DMS 273 (cell line): Measurements from ENCODE around the gene C6orf132.
"Not testable (repeated sequence)": the region's sequence is repeated elsewhere in the genome, so short reads cannot be mapped to it uniquely, and the experiment has no call there.

Source experiments
- DNase-seq: peaks from one replicate; lab custom pipeline; 2025; ENCODE audit not compliant: unreplicated experiment; lab: John Stamatoyannopoulos, UW

C6orf132 gene

GRCh38 chr6:42163981-42164380, 21.6 kb upstream of the C6orf132 start:
- no peak for DNase-seq

- DNase-seq = no peak
Measured at GRCh38 chr6:42162812-42163211, 20.4 kb upstream of the C6orf132 start.

GRCh38 chr6:42162384-42162783, 20.0 kb upstream of the C6orf132 start:
- no peak for DNase-seq

GRCh38 chr6:42159431-42160024, 17.1 kb upstream of the C6orf132 start:
- DNase-seq = no peak

GRCh38 chr6:42158631-42159030, 16.2 kb upstream of the C6orf132 start:
- no peak for DNase-seq

- DNase-seq = no peak
Measured at GRCh38 chr6:42158011-42158410, 15.6 kb upstream of the C6orf132 start.

GRCh38 chr6:42156638-42157037, 14.2 kb upstream of the C6orf132 start:
- no peak for DNase-seq

- no peak for DNase-seq
Measured at GRCh38 chr6:42155293-42155692, 12.9 kb upstream of the C6orf132 start.

- DNase-seq = peak; percentile 55
Measured at GRCh38 chr6:42154461-42155209, 12.2 kb upstream of the C6orf132 start.

- DNase-seq = no peak
Measured at GRCh38 chr6:42153921-42154320, 11.5 kb upstream of the C6orf132 start.

- DNase-seq = not testable (repeated sequence)
Measured at GRCh38 chr6:42152528-42153213, 10.3 kb upstream of the C6orf132 start.

- no peak for DNase-seq
Measured at GRCh38 chr6:42152024-42152423, 9.6 kb upstream of the C6orf132 start.

- no peak for DNase-seq
Measured at GRCh38 chr6:42150254-42150653, 7.8 kb upstream of the C6orf132 start.

GRCh38 chr6:42148058-42148457, 5.6 kb upstream of the C6orf132 start:
- no peak for DNase-seq

- no peak for DNase-seq
Measured at GRCh38 chr6:42147138-42147562, 4.7 kb upstream of the C6orf132 start.

GRCh38 chr6:42141603-42142117, 760 bp downstream of the C6orf132 start:
- DNase-seq = no peak

- DNase-seq = no peak
Measured at GRCh38 chr6:42140756-42141602, 1.4 kb downstream of the C6orf132 start.

- DNase-seq = no peak
Measured at GRCh38 chr6:42140032-42140431, 2.4 kb downstream of the C6orf132 start.

- DNase-seq = no peak
Measured at GRCh38 chr6:42138630-42139619, 3.5 kb downstream of the C6orf132 start.

GRCh38 chr6:42138190-42138589, 4.2 kb downstream of the C6orf132 start:
- DNase-seq = no peak
